ENCODE data around the gene FAM20A. TPM values are rescaled to one million over a fixed set of nuclear protein-coding genes. Genes with fewer than 3 reads are reported as not detected.
"Not testable (repeated sequence)": the region's sequence is repeated elsewhere in the genome, so short reads cannot be mapped to it uniquely, and the experiment has no call there.

FAM20A gene
- total RNA-seq, 4 donors from 2014 or later: 0.78 to 6.4 (median 4.7) TPM

GRCh38 chr17:68497885-68498319, 103.3 kb downstream of the FAM20A start:
- peaks cover 26% of the 10 kb centered on the region for H3K4me1 ChIP-seq
- no peak for TF ChIP-seq EP300 (IDR thresholded peaks at IDR 0.05)
- TF ChIP-seq POLR2AphosphoS5 (IDR thresholded peaks at IDR 0.05): no peak
- TF ChIP-seq POLR2A (IDR thresholded peaks at IDR 0.05): no peak
- TF ChIP-seq CTCF (IDR thresholded peaks at IDR 0.05): no peak
- no peak overlapping the region for H3K4me3 ChIP-seq
- H3K36me3 ChIP-seq: no peaks in the 10 kb centered on the region
- H3K27me3 ChIP-seq: no peaks in the 10 kb centered on the region
- DNase-seq (ENCODE audit: low spot score in 2 of 2): no peak
- no peaks in the 10 kb centered on the region for H3K9me3 ChIP-seq
- 12% methylated on average over 3 of the region's 3 CpGs for WGBS
- no peak overlapping the region for H3K27ac ChIP-seq

GRCh38 chr17:68495081-68495480, 106.1 kb downstream of the FAM20A start:
- Histone ChIP-seq H3K27ac (no peak overlapping the region), H3K4me3 (no peak overlapping the region), H3K36me3 (no peaks in the 10 kb centered on the region), H3K27me3 (no peaks in the 10 kb centered on the region), H3K9me3 (no peaks in the 10 kb centered on the region), H3K4me1 (peaks cover 47% of the 10 kb centered on the region)
- DNase-seq (ENCODE audit: low spot score in 2 of 2): no peak
- WGBS: 95% methylated on average over 4 of the region's 4 CpGs
- TF ChIP-seq POLR2A (IDR thresholded peaks at IDR 0.05) (no peak), POLR2AphosphoS5 (IDR thresholded peaks at IDR 0.05) (no peak), CTCF (IDR thresholded peaks at IDR 0.05) (no peak), EP300 (IDR thresholded peaks at IDR 0.05) (no peak)

GRCh38 chr17:68492394-68493054, 108.6 kb downstream of the FAM20A start:
- not testable (repeated sequence) for H3K9me3 ChIP-seq; DNase-seq (ENCODE audit: low spot score in 2 of 2); H3K36me3 ChIP-seq; H3K4me3 ChIP-seq; H3K27me3 ChIP-seq
- 70% methylated on average over 8 of the region's 8 CpGs for WGBS
- Histone ChIP-seq H3K27ac (peak overlapping the region; percentile 82), H3K4me1 (peaks cover 32% of the 10 kb centered on the region)

DNA sequence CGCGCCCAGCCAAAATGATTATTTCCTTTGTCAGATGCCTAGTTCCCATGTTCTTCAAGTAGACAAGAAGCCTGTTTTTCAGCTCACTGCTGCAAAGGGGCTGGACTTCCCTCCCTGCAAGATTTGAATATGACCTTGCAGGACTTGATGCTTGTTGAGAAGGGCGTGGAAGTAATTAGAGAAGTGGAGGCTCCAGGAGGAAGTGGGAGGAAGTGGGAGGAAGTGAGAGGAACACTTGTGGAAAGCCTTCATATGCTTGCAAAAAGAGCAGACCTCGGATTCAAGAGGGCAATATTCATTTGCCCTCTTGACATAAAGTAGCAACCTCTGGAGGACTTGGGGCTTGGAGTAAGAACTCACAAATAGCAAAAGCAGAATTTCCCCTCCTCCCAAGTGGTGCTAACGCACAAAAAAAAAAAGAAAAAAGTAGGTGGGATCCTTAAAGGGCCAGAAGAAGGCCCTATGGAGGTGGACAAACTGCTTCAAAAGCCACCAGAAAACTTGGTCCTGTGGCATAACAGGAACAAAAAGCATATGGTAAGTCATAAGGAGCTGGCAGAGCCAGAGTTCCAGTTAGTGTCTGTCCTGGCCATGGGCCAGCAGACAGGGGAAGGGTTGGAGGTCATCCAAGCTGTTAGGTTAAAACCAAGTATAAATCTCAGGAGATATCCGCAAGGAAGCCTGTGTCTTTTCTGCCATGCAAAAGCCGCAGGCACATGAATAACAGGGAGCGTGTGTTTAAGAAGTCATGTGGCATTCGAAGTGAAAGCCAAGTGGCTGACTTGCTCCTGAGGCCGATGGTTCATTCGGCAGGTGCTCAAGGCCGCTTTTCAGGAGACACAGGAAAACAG, 109.6 kb downstream of the FAM20A start:
- H3K27ac ChIP-seq: peak overlapping the region; percentile 82
- H3K9me3 ChIP-seq: no peaks in the 10 kb centered on the region
- H3K4me3 ChIP-seq: no peak overlapping the region
- DNase-seq (ENCODE audit: low spot score in 2 of 2): peak in 1 of 2 donors; percentile 78
- no peaks in the 10 kb centered on the region for H3K27me3 ChIP-seq
- WGBS: 27% methylated on average over 12 of the region's 12 CpGs
- peaks cover 32% of the 10 kb centered on the region for H3K4me1 ChIP-seq
- TF ChIP-seq POLR2A (IDR thresholded peaks at IDR 0.05) (no peak), EP300 (IDR thresholded peaks at IDR 0.05) (no peak), CTCF (IDR thresholded peaks at IDR 0.05) (no peak), POLR2AphosphoS5 (IDR thresholded peaks at IDR 0.05) (no peak)
- H3K36me3 ChIP-seq: no peaks in the 10 kb centered on the region

DNA sequence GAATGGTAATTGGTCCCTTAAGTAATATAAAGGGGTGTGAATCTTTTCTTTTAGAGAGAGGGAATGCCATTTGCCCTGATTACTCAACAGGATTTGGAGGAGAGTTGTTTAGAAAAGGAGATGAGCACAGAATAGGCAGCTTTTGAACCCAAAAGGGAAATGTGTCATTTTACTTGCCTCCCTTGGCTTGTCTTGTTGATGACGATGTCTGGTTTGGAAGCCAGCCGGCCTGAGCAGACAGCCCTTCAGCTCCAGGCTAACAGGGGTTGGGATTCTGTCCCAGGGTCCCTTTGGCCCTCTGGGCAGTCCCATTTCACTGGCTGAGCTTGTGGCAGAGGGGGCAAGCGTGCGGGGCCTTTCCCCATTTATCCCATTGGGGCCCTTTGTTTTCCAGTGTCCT, 111.2 kb downstream of the FAM20A start:
- no peaks in the 10 kb centered on the region for H3K36me3 ChIP-seq
- no peaks in the 10 kb centered on the region for H3K9me3 ChIP-seq
- DNase-seq (ENCODE audit: low spot score in 2 of 2): no peak
- H3K27me3 ChIP-seq: no peaks in the 10 kb centered on the region
- no peak for TF ChIP-seq POLR2A (IDR thresholded peaks at IDR 0.05)
- TF ChIP-seq CTCF (IDR thresholded peaks at IDR 0.05): no peak
- WGBS: 55% methylated on average over 4 of the region's 4 CpGs
- H3K27ac ChIP-seq: no peak overlapping the region
- H3K4me3 ChIP-seq: no peak overlapping the region
- H3K4me1 ChIP-seq: peaks cover 32% of the 10 kb centered on the region

Other genes with a start within 250 kb of the FAM20A start
- gene WIPI1, start 143.9 kb downstream of the FAM20A start, total RNA-seq: 10 to 100 TPM; 19.3 to 35.1 (median 27.8) TPM
- gene PRKAR1A, start 88.9 kb downstream of the FAM20A start, total RNA-seq: 100 to 1,000 TPM; 245 to 286 (median 264) TPM